ENCODE measurements around the gene UTP4.
"Not testable (repeated sequence)": the region's sequence is repeated elsewhere in the genome, so short reads cannot be mapped to it uniquely, and the experiment has no call there.

Gene UTP4

GRCh38 chr16:69123910-69124309 is 8.5 kb upstream of the UTP4 start:
- peak; percentile 69 for TF ChIP-seq CTCF (conservative IDR thresholded peaks at IDR 0.05)
- H3K27ac ChIP-seq, result no peak overlapping the region

- H3K27ac ChIP-seq, result not testable (repeated sequence)
Measured at GRCh38 chr16:69124406-69124805, 8.0 kb upstream of the UTP4 start.

- H3K27ac ChIP-seq, result not testable (repeated sequence)
Measured at GRCh38 chr16:69124961-69125360, 7.5 kb upstream of the UTP4 start.

GRCh38 chr16:69126221-69126620 is 6.2 kb upstream of the UTP4 start:
- no peak overlapping the region for H3K27ac ChIP-seq
- no peak for TF ChIP-seq CTCF (conservative IDR thresholded peaks at IDR 0.05)

GRCh38 chr16:69126801-69127200 is 5.6 kb upstream of the UTP4 start:
- H3K27ac ChIP-seq, result not testable (repeated sequence)

- no peak overlapping the region for H3K27ac ChIP-seq
- TF ChIP-seq CTCF (conservative IDR thresholded peaks at IDR 0.05), result no peak
Measured at GRCh38 chr16:69127966-69128510, 4.4 kb upstream of the UTP4 start.

GRCh38 chr16:69130461-69130860 is 2.0 kb upstream of the UTP4 start:
- TF ChIP-seq CTCF (conservative IDR thresholded peaks at IDR 0.05), result no peak
- H3K27ac ChIP-seq, result no peak overlapping the region

- H3K27ac ChIP-seq, result peak overlapping the region; percentile 86
- TF ChIP-seq CTCF (conservative IDR thresholded peaks at IDR 0.05), result no peak
Measured at GRCh38 chr16:69131167-69131838, 1.1 kb upstream of the UTP4 start.

- TF ChIP-seq CTCF (conservative IDR thresholded peaks at IDR 0.05), result no peak
- peak overlapping the region; percentile 86 for H3K27ac ChIP-seq
Measured at GRCh38 chr16:69131839-69132423, 518 bp upstream of the UTP4 start.
